ENCODE measurements around the gene MON2.
"Not testable (repeated sequence)": the region's sequence is repeated elsewhere in the genome, so short reads cannot be mapped to it uniquely, and the experiment has no call there.

The MON2 gene

GRCh38 chr12:62552906-62553556 lies 86.4 kb downstream of the MON2 start:
- no peak for DNase-seq

- not testable (repeated sequence) for DNase-seq
Measured at GRCh38 chr12:62559366-62559765, 92.7 kb downstream of the MON2 start.

GRCh38 chr12:62562846-62563245 lies 96.2 kb downstream of the MON2 start:
- DNase-seq = no peak

GRCh38 chr12:62575036-62575435 lies 108.4 kb downstream of the MON2 start:
- DNase-seq = no peak

GRCh38 chr12:62576503-62576902 lies 109.9 kb downstream of the MON2 start:
- no peak for DNase-seq

GRCh38 chr12:62578726-62579125 lies 112.1 kb downstream of the MON2 start:
- DNase-seq = no peak

GRCh38 chr12:62581288-62582064 lies 114.8 kb downstream of the MON2 start:
- DNase-seq = no peak

GRCh38 chr12:62582065-62582366 lies 115.4 kb downstream of the MON2 start:
- DNase-seq = no peak

GRCh38 chr12:62584619-62585018 lies 118.0 kb downstream of the MON2 start:
- DNase-seq = no peak

- no peak for DNase-seq
Measured at GRCh38 chr12:62586850-62587249, 120.2 kb downstream of the MON2 start.

GRCh38 chr12:62588916-62589315 lies 122.3 kb downstream of the MON2 start:
- DNase-seq = no peak

- no peak for DNase-seq
Measured at GRCh38 chr12:62597253-62597652, 130.6 kb downstream of the MON2 start.

GRCh38 chr12:62598846-62599245 lies 132.2 kb downstream of the MON2 start:
- no peak for DNase-seq

- DNase-seq = no peak
Measured at GRCh38 chr12:62599854-62600437, 133.3 kb downstream of the MON2 start.

GRCh38 chr12:62601765-62602164 lies 135.1 kb downstream of the MON2 start:
- DNase-seq = no peak

- peak; percentile 87 for DNase-seq
Measured at GRCh38 chr12:62602255-62603060, 135.8 kb downstream of the MON2 start.

GRCh38 chr12:62603061-62603810 lies 136.6 kb downstream of the MON2 start:
- peak; percentile 76 to 79 for DNase-seq

GRCh38 chr12:62603811-62604098 lies 137.1 kb downstream of the MON2 start:
- no peak for DNase-seq

GRCh38 chr12:62604373-62604772 lies 137.7 kb downstream of the MON2 start:
- no peak for DNase-seq

GRCh38 chr12:62604871-62605270 lies 138.2 kb downstream of the MON2 start:
- DNase-seq = no peak

- no peak for DNase-seq
Measured at GRCh38 chr12:62605981-62606380, 139.4 kb downstream of the MON2 start.

GRCh38 chr12:62606654-62607053 lies 140.0 kb downstream of the MON2 start:
- no peak for DNase-seq

- no peak for DNase-seq
Measured at GRCh38 chr12:62613081-62613480, 146.5 kb downstream of the MON2 start.
